HUES6 (cell line): ENCODE measurements around the gene TUT7.

Experiments used
- H3K27ac ChIP-seq: 2 replicates; pipeline ENCODE4 v1.7.0; 2013; ENCODE audit warnings: low read depth, mild to moderate bottlenecking, low read length, inconsistent platforms
- H3K27me3 ChIP-seq: 2 replicates; pipeline ENCODE4 v1.6.1; 2013; ENCODE audit warnings: low read length; ENCODE audit not compliant: control insufficient read depth, insufficient read depth
- H3K36me3 ChIP-seq: 2 replicates; pipeline ENCODE4 v1.6.1; 2013; ENCODE audit warnings: low read length; ENCODE audit not compliant: control insufficient read depth, insufficient read depth
- H3K4me1 ChIP-seq: 2 replicates; pipeline ENCODE4 v1.6.1; 2013; ENCODE audit warnings: low read length; ENCODE audit not compliant: control insufficient read depth, insufficient read depth
- H3K4me3 ChIP-seq: 2 replicates; pipeline ENCODE4 v1.5.1; 2013; ENCODE audit warnings: low read depth, low read length
- H3K9ac ChIP-seq: one replicate; pipeline ENCODE4 v1.6.1; 2013; ENCODE audit warnings: mild to moderate bottlenecking, low read length
- H3K9me3 ChIP-seq: 2 replicates; pipeline ENCODE4 v1.6.1; 2013; ENCODE audit warnings: low read depth, low read length; ENCODE audit not compliant: control insufficient read depth, insufficient read depth

Gene TUT7

GRCh38 chr9:86359151-86359879 lies 5.1 kb upstream of the TUT7 start:
- H3K4me3 ChIP-seq = no peak overlapping the region
- no peaks in the 10 kb centered on the region for H3K36me3 ChIP-seq
- no peak overlapping the region for H3K9ac ChIP-seq
- no peak overlapping the region for H3K27ac ChIP-seq
- no peaks in the 10 kb centered on the region for H3K9me3 ChIP-seq
- H3K27me3 ChIP-seq = peaks cover 7% of the 10 kb centered on the region; the same call in 1 of the 2 replicates
- H3K4me1 ChIP-seq = peaks cover 11% of the 10 kb centered on the region; the same call in 1 of the 2 replicates

- Histone ChIP-seq H3K27ac (no peak overlapping the region), H3K9me3 (no peaks in the 10 kb centered on the region), H3K9ac (no peak overlapping the region), H3K4me3 (no peak overlapping the region), H3K36me3 (peaks cover 6% of the 10 kb centered on the region), H3K27me3 (peaks cover 7% of the 10 kb centered on the region; the same call in 1 of the 2 replicates), H3K4me1 (peaks cover 21% of the 10 kb centered on the region; the same call in 1 of the 2 replicates)
Observed at GRCh38 chr9:86356871-86357866, 3.0 kb upstream of the TUT7 start.

- H3K27ac ChIP-seq = no peak overlapping the region
- no peak overlapping the region for H3K9ac ChIP-seq
- H3K4me3 ChIP-seq = no peak overlapping the region
- peaks cover 21% of the 10 kb centered on the region; the same call in 1 of the 2 replicates for H3K4me1 ChIP-seq
- peaks cover 7% of the 10 kb centered on the region for H3K36me3 ChIP-seq
- H3K27me3 ChIP-seq = peaks cover 7% of the 10 kb centered on the region; the same call in 1 of the 2 replicates
- H3K9me3 ChIP-seq = no peaks in the 10 kb centered on the region
Observed at GRCh38 chr9:86355814-86356213, 1.6 kb upstream of the TUT7 start.

- H3K4me3 ChIP-seq = peak overlapping the region; percentile 100
- peaks cover 7% of the 10 kb centered on the region for H3K36me3 ChIP-seq
- H3K9me3 ChIP-seq = no peaks in the 10 kb centered on the region
- H3K27me3 ChIP-seq = peaks cover 7% of the 10 kb centered on the region; the same call in 1 of the 2 replicates
- H3K27ac ChIP-seq = no peak overlapping the region
- H3K4me1 ChIP-seq = peaks cover 17% of the 10 kb centered on the region; the same call in 1 of the 2 replicates
- peak overlapping the region; percentile 79 for H3K9ac ChIP-seq
Observed at GRCh38 chr9:86354818-86355309, 654 bp upstream of the TUT7 start.

- Histone ChIP-seq H3K36me3 (peaks cover 7% of the 10 kb centered on the region), H3K4me1 (peaks cover 17% of the 10 kb centered on the region; the same call in 1 of the 2 replicates), H3K27ac (peak overlapping the region; percentile 78; the same call in 1 of the 2 replicates), H3K9ac (peak overlapping the region; percentile 89), H3K27me3 (peaks cover 7% of the 10 kb centered on the region; the same call in 1 of the 2 replicates), H3K9me3 (no peaks in the 10 kb centered on the region), H3K4me3 (peak overlapping the region; percentile 100)
Observed at GRCh38 chr9:86353655-86354010, 577 bp downstream of the TUT7 start.

DNA sequence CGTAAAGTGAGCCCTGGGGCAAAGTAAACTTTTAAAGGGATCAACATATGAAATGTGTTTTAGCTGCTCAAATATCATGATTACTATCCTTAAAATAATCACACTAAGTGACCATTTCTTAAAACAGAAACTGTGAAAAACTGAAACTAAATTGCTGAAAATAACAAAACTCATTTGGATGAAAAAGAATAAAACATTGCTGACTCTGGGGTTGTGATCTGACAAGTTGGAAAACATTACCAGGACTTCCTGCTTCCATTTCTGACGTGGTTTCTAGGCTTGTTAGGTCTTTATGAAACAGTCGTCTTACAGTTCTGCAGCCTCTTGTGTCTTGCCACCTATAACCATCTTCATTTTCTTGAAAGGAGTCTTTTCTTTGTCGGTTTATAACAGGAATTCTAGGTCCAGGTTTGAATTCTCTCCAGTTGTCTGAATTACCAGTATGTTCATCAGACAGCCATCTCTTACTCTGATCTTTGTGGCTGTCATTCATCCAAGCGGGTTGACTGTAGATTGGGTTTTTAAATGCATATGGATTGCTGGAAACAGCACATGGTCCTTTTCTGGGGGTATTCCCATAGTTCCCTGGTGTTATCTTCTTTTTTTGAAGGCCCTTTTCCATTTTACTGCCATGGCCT lies 1.7 kb downstream of the TUT7 start:
- Histone ChIP-seq H3K27ac (no peak overlapping the region), H3K9me3 (no peaks in the 10 kb centered on the region), H3K36me3 (peaks cover 7% of the 10 kb centered on the region), H3K4me1 (peaks cover 11% of the 10 kb centered on the region; the same call in 1 of the 2 replicates), H3K9ac (no peak overlapping the region), H3K27me3 (peaks cover 7% of the 10 kb centered on the region; the same call in 1 of the 2 replicates), H3K4me3 (peak overlapping the region; percentile 100; the same call in 1 of the 2 replicates)

GRCh38 chr9:86351880-86352279 lies 2.3 kb downstream of the TUT7 start:
- H3K27me3 ChIP-seq = peaks cover 7% of the 10 kb centered on the region; the same call in 1 of the 2 replicates
- H3K9ac ChIP-seq = no peak overlapping the region
- peaks cover 10% of the 10 kb centered on the region; the same call in 1 of the 2 replicates for H3K4me1 ChIP-seq
- peaks cover 7% of the 10 kb centered on the region for H3K36me3 ChIP-seq
- H3K27ac ChIP-seq = no peak overlapping the region
- no peaks in the 10 kb centered on the region for H3K9me3 ChIP-seq
- H3K4me3 ChIP-seq = peak overlapping the region; percentile 100; the same call in 1 of the 2 replicates

- Histone ChIP-seq H3K4me3 (no peak overlapping the region), H3K27ac (no peak overlapping the region), H3K27me3 (0 out of 2 replicates have a peak, but pooled peaks cover under 1% of the 10 kb centered on the region), H3K36me3 (peaks cover 20% of the 10 kb centered on the region), H3K4me1 (peaks cover 10% of the 10 kb centered on the region; the same call in 1 of the 2 replicates), H3K9me3 (no peaks in the 10 kb centered on the region), H3K9ac (no peak overlapping the region)
Observed at GRCh38 chr9:86350006-86350760, 4.0 kb downstream of the TUT7 start.

- Histone ChIP-seq H3K27me3 (no peaks in the 10 kb centered on the region), H3K4me3 (no peak overlapping the region), H3K27ac (no peak overlapping the region)
Observed at GRCh38 chr9:86349271-86349670, 4.9 kb downstream of the TUT7 start.

GRCh38 chr9:86347991-86348390 lies 6.2 kb downstream of the TUT7 start:
- no peak overlapping the region for H3K9ac ChIP-seq
- H3K4me1 ChIP-seq = peaks cover 6% of the 10 kb centered on the region; the same call in 1 of the 2 replicates
- H3K36me3 ChIP-seq = peaks cover 39% of the 10 kb centered on the region
- H3K27ac ChIP-seq = no peak overlapping the region
- no peak overlapping the region for H3K4me3 ChIP-seq
- H3K27me3 ChIP-seq = no peaks in the 10 kb centered on the region
- H3K9me3 ChIP-seq = no peaks in the 10 kb centered on the region

More at GRCh38 chr9:86349271-86349670, 4.9 kb downstream of the TUT7 start:
- peaks cover 29% of the 10 kb centered on the region for H3K36me3 ChIP-seq
- peaks cover 10% of the 10 kb centered on the region; the same call in 1 of the 2 replicates for H3K4me1 ChIP-seq
- no peak overlapping the region for H3K9ac ChIP-seq
- no peaks in the 10 kb centered on the region for H3K9me3 ChIP-seq
